Stimulated activated CD8-positive, alpha-beta memory T cell treated with anti-CD3 and anti-CD28 coated beads, Interleukin-4, amount 100 ng/mL, for 4 hours (primary cell): Measurements from ENCODE around the gene TSC22D1.
"Not testable (repeated sequence)": the region's sequence is repeated elsewhere in the genome, so short reads cannot be mapped to it uniquely, and the experiment has no call there.

ENCODE experiments used
- DNase-seq, 2 donors: peaks; one replicate each; pipeline ENCODE4 v3.0.0-alpha.2; 2020; ENCODE audit warnings: low read depth in 2 of 2, low spot score in 1 of 2

TSC22D1 gene

GRCh38 chr13:44507639-44508038 lies 68.5 kb downstream of the TSC22D1 start:
- DNase-seq, result no peak

DNA sequence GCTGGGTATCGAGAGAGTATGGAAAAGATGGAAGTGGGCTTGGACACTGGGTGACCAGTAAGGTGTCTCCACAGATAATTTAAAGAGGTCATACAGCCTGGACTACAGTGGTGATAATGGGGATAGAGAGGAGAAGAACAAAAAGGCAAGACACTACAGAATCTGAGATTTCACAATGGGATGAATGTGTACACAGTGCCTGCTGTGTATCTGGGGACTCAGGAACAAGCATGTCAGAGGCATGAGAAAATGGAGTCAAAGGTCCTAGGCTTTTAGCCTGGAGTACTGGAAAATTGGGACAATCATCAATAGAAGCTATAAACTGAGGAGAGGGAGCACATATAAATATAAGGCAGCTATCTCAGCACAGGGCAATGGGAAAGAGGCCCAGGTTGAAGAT lies 69.4 kb downstream of the TSC22D1 start:
- DNase-seq, result no peak

GRCh38 chr13:44506251-44506650 lies 69.9 kb downstream of the TSC22D1 start:
- no peak for DNase-seq

DNA sequence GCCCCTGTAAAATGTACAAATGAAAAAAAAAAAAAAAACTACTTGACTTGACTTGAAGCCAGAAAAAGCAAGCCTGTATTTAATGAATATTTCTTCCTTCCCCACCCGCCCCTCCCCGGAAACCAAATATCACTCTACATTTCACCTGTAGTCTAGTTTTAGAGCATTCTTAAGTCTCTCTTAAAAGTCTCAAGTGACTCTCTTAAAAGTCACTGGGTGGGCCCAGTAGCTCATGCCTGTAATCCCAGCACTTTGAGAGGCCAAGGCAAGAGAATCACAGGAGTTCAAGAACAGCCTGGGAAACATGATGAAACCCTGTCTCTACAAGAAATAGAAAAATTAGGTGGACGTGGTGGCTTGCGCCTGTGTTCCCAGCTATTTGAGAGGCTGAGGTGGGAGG lies 72.0 kb downstream of the TSC22D1 start:
- no peak for DNase-seq

DNA sequence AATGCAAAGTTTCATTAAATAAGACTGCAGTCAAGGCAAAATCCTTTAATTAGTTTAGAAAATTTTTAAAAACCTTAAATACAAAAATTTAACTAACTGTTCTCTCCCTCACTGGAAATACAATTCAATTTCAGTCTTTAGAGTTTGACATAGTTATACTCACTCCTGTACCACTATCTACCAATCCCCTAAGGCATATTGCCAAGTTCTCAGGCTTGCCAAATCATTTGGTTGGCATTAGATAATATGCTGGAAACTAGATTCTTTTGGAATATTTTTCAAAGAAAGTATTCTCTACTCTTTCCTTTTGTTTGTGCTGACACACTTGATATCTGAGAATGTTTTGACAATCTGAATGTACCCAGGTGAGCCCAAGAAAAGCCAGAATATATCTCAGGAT lies 77.2 kb downstream of the TSC22D1 start:
- DNase-seq, result no peak

- no peak for DNase-seq
Observed at GRCh38 chr13:44498502-44498901, 77.6 kb downstream of the TSC22D1 start.

DNA sequence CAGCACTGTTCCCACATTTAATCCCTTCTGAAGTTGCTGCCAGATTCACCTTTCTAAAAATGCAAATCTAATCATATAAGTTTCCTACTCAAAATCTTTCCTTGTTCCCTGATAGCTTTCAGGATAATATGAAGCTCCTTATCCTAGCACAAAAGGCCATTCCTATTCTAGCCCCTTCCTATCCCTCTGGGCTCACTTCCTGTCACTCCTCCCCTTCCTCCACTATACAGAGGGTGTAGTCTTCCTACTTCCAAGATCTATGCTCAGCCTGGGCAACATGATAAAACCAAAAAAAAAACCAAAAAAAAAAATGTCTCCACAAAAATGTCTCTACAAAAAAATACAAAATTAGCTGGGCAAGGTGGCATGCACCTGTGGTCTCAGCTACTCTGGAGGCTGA lies 78.3 kb downstream of the TSC22D1 start:
- DNase-seq, result no peak

- DNase-seq, result no peak
Observed at GRCh38 chr13:44493213-44493812, 82.8 kb downstream of the TSC22D1 start.

- DNase-seq, result no peak
Observed at GRCh38 chr13:44489751-44490150, 86.4 kb downstream of the TSC22D1 start.

- DNase-seq, result no peak
Observed at GRCh38 chr13:44487989-44488388, 88.1 kb downstream of the TSC22D1 start.

GRCh38 chr13:44484562-44485138 lies 91.5 kb downstream of the TSC22D1 start:
- DNase-seq, result no peak

DNA sequence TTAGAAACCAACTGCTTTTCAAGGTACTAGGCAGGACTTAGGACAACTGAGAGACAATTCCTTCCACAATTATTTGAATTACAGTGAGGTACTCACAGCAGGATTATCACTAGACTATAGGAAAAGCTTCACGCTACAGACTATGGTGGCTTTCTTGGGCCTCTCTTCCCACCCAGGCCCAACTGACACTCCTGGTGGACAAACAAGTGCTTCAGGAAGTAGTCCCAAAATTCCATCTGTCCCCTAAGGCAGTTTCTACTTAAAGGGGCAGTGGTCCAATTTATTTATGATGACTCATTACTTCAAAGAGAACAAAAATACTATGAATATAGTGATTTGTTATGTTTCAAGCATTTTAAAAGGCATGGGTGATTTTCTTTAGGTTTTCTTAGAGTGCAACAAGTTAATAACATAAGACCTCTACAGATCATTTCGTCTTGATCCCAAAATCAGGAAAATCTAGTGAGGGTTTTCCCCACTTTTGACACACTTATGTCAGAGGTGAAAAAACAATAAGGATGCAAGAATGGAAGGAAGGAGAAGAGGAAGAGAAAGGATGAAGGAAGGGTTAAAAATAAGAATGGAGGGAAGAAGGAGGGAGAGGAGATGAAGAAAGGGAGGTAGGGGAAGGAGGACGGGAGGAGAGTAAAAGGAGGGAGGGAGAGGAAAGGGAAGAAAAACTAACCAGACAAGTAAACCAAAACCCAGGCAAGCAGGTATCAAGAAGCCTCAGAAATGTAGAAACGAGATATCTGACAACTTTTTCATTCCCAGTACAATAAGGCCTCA lies 101.8 kb downstream of the TSC22D1 start:
- no peak for DNase-seq

- no peak for DNase-seq
Observed at GRCh38 chr13:44471686-44472085, 104.4 kb downstream of the TSC22D1 start.

- no peak for DNase-seq
Observed at GRCh38 chr13:44470638-44471562, 105.2 kb downstream of the TSC22D1 start.

- no peak for DNase-seq
Observed at GRCh38 chr13:44468874-44469273, 107.3 kb downstream of the TSC22D1 start.

DNA sequence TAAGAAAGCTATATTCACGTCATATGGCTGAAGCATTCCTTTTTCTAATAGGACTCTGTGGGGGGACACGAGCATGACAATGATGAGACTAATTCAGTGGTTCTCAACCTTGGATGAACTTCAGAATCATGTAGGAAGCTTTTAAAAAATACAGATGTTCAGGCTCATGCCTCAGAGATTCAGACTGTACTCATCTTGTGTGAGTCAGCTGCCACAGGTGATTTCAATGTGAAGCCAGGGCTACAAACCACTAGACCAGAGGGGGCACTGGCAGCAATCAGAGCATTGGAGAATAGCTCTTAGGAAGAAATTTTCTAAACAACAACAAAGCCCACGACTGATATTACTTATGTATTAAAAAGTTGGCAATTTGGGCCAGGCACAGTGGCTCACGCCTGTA lies 110.8 kb downstream of the TSC22D1 start:
- no peak for DNase-seq

DNA sequence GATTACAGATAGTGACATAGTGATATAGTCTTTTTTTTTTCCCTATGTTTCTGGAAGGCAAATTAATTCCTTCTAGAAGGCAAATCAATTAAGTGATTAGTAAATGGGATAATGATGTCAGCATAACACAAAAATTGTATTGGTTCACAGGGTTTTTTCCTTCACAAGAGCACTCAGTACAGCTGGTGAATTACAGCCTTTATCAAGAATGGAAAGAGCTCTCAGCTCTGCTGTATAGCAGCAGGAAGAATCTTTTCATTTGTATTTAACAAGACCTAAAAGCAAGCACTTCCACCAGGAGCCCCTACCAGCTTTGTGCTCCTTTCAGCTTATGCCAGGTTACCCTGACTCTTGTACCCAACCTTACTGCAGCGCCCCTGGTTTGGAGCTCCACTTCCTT lies 111.7 kb downstream of the TSC22D1 start:
- DNase-seq, result no peak

DNA sequence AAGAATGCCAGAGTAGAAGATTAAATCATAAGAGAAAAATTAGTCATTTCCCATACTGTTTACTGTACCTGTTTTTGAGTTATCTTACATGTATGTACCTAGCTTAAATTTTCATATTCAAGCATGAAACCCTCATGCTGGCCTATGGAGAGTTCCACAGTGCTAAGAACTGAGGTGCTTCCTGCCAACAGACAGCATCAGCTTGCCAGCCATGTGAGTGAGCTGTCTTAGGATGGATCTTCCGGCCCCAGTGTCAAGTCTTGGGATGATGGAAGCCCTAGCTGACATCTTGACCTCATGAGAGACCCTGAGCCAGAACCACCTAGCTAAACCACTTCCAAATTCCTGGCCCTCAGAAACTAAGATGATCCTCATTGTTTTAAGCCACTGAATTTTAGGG lies 112.4 kb downstream of the TSC22D1 start:
- no peak for DNase-seq

DNA sequence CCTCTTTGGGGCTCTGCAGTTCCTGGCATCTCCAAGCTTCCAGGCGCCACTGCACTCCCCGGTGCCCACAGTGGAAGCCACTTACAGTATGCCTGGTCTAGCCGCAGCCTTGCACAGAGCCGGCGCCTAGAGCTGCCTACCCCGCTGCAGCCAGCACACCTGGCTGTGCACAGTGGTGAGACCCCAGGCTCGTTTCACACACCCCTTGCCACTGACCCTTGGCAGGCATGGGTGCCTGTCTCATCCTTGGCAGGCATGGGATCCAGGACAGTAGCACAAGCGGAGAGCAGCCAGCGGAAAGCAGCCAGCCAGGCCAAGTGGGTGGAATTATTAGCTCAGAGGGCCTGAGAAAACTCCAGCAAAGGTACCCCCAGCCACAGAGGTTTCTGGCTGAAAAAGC lies 116.5 kb downstream of the TSC22D1 start:
- no peak for DNase-seq

- DNase-seq, result no peak
Observed at GRCh38 chr13:44458313-44458975, 117.7 kb downstream of the TSC22D1 start.

- not testable (repeated sequence) for DNase-seq
Observed at GRCh38 chr13:44456212-44456611, 119.9 kb downstream of the TSC22D1 start.
